CD4-positive, alpha-beta T cell treated with Interleukin-4 for 1 hour (primary cell): ENCODE measurements around the gene USP48.

ENCODE experiments used
- DNase-seq, 2 donors: peaks; one replicate each; pipeline ENCODE4 v3.0.0-alpha.2; 2020 to 2022

The USP48 gene

DNA sequence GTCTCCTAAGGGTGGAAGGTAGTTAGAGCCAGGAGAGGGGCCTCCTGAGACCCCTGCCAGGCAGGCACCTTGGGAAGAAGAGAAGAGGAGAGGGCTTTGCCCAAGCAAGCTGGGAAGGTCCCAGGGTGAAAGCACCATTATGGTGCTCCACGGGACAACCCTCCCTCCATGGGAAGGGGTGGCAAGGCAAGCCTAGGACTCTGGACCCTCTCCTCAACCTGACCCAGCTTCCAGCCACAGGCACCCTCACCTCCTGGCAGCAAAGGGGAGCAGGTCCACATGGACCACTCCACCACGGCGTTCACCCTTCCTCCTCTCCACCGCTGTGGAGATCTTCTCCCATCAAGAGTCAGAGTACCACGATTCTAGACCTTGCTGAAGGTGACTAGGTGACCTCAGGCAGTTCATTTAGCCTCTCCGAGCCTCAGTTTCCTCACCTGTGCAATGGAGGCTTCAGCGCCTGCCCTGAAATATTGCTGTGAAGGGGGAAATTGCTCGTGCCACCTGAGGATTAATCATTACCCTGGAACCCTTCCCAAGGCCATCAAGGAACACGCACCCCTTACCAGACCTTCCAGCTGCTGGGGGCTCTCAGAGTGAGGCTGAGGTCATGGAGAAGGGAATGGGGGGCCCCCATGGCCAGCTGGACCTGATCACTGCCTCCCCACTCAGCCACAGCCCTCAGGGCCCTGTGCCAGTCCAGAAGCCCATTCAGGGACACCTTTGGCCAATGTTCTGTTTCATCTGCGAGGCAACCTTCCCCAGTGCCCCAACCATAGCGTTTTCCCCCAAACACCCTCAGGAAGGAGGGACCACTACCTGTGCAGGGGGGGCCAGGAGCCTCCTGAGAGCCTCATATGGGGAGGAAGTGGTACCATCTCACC, 115.4 kb downstream of the USP48 start:
- DNase-seq, result no peak

DNA sequence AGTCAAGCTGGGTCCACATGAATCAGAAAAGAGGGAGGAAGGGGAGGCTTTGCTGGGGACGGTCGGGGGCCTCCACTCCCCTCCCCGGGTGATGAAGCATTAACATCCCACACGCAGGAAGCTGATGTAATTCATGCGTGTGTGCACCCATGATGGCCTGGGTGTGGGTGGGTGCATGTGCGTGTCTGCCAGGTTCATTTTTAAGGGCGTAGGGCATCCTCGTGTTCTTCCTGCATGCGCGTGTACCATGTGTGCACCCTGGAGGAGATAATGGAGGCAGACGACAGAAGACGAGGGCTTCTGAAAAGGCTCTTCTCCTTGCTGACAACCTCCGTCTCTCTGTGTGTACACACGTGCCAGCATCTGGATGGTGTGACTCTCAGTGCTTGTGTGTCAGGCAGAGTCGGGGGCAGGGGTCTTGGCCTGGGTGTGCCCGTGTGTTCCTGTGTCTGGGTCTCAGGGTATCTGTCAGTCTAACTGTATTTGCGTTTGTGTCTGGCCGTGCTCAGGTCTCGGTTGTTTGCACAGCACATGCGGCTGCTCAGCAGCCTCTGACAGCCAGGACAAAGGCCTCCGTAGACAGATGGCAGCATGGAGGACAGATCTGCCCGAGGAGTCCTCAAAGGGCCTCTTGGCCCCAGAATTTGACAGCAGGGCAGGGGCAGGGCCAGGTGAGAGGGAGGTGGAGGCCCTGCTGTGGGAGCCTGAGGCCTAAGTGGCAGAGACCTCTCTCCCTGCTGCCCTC, 116.2 kb downstream of the USP48 start:
- DNase-seq, result no peak

DNA sequence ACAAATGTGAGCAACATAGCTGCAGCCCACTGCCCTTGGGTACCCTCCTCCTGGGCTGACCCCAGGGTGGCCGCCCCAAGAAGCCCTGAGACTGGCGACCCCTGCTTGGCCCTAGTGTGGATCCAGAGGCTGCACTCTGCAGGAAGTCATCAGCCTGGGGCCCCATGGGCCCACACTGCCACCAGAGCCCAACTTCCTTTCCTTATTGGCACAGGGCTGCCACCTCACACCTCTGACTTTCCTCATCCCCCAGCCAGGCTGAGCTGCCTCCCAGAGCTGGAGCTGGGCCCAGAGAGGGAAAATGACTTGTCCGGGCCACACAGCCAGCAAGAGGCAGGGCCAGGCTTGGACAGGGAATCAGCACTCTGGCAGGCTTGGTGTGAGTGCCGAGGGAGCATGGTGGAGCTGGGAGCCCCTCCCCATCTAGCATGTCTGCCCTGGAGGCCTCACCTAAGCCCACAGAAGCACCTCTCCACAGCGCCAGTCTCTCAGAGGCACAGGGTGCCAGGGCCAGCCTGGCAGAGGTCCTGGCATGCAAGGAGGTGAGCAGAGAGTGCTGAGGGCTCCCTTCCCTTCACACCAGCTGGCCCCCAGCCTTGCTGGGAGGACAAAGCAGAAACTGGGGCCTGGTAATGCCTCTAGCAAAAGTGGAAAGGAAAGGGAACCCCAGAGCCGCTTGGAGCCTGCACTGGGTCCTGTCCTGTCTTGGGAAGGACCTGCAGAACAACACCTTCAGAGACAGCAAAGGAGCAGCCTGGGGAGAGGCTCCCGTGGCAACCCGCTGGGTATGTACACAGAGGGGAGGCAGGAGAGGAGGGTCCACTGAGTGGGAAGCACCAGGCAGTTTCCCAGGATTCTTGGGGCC, 117.0 kb downstream of the USP48 start:
- DNase-seq, result no peak

DNA sequence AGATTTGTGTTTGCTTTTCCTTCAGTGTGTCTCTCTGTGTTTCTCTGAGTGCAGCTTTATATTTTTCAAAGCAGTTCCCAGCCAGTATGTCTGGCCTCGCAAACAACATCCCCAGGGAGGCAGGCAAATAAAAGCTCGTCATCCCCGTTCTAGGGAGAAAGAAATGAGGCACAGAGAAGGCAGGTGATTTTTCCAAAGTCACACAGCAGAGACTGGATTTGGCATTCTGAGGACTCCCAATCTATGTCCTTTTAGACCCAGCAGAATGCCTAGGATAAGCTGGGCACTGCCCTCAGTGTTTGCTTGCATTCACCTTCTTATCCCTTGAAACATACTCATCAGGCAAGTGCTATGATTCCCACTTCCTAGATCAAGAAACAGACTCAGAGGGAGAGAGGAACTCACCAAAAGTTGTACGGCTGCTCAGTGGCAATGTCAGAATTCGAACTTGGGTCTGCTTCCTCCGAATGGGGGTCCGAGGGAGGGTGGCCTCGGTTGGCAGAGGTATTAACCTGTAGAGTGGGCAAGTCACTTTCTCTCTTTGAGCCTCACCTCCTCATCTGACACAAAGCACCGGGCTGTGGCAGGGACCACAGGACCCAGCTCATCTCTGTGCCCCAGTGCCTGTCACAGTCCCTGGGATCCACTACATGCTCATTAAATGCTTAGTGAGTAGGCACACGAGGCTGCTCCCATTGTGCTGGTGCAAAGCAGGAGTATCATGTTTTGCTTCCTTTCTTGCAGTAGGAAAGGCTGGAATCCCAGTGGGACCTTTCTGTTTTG, 118.0 kb downstream of the USP48 start:
- DNase-seq, result no peak

DNA sequence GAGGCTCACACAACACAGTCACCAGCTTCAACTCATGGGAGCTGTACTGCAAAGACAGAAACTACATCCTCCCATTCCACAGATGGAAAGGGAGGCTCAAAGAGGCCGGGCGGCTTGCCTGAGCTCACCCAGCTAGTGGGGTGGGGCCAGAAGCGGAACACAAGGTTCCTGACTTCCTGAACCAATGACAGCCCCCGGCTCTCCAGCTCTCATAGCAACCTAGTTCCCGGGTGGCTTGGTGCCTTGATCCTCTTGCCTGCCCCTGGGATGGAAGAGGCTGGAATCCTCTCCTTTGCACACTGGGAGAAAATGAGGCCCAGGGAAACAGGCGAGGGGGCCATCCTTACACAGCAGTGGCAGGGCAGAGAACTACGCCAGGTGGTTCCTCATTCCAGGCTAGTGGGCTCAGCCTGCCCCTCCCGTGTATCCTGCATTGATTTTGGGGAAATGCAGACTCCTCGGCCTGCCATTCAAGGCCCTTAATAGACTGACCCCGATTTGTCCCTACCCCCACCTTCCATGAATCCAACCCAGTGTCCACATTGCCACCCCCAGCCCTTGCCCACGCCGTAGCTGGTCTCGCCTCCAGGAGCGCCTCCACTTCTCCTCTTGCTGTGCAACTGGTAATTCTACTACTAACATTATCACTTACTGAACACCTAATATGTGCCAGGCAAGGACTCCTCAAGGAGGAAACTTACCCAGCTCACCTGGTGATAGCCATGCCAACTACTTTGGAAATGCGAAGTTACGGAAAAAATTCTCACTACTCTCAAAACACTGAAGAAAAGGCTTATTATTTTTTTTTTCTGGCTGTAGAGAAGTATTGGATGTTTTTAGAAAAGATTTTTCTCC, 118.8 kb downstream of the USP48 start:
- no peak for DNase-seq

DNA sequence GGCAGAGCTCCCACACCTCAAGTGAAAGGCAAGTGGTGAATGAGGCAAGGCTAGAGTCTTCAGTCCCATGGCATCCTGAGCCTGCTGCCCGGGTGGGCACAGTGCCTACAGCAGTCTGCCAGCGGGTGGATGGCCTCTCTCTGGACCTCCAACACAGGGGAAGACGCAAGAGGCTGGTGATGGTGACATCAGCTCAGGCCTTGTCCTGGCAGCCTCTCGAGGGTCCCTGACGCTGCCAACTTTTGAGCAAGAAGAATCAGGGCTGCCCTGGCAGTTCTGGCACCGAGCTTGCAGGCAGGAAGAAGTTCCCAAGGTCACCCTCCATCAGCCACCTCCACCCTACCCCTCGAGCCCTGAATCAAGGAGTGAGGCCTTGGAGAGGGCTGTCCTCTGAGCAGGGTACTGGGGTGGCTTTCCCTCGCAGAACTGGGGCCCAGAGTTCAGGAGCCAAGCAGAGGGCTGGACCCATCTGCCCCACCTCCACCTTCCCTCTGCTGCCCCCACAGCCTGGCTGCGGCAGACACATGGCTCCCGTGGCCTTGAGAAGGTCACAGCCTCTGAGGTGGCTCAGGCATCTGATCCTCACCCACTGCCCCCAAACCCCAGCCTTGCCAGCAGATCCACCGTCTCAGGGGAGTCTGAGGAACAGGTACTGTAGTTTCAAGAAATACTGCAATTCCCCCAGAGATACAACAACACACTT, 119.5 kb downstream of the USP48 start:
- no peak for DNase-seq

DNA sequence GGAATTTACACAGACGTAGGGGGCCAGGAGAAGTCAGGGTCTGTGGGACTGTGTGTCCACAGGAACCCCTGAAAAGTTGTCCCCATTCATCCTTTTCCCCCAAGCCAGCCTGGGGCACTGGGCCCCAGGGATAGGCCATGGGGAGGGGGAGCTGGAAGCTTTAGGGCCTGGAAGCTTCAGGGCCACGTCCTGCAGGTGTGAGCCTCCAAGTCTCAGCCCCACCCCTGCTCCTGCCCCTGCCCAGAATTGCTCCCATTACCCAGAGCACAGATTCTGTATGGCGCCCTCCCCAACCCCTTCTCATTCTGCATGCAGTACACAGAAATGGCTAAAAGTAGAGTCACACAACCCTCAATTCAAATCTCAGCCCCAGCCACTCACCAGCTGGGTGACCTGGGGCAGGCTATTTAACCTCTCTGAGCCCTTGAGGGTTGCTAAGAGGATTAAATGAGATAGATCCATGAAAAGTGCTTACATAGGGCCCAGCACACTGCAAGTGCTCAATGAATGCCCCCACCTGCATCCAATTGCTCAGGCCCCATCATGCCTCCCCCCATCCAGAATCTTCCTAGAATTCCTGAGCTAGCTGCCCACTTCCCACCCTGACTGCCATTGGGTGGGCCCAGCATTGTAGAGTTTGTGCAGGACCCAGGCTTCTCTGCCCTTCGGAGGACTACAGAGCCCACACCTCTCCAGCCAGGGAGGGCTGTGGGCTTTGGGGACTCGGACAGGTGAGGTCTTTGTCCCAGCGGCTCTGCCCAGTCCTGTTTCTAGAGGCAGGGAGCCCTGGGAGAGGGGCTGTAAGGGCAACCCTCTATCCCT, 120.3 kb downstream of the USP48 start:
- DNase-seq, result no peak

DNA sequence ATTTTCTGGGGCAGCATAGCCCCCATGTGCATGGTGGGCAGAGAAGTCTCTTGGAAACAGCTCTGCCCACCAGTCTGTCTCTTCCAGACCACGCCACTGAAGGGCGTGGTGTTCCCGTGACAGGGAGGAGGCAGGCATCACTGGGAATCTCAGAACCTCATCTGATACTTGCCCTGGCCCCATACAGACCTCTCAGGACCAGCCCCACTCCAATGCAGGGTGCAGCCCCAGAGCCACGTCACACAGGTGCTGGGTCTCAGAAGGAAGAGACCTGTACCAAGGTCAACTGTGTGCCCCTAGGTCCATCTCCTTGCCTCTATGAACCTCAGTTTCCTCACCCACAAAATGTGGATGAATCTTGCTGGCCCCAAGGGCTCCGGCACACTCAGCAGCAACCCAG, 121.1 kb downstream of the USP48 start:
- no peak for DNase-seq

DNA sequence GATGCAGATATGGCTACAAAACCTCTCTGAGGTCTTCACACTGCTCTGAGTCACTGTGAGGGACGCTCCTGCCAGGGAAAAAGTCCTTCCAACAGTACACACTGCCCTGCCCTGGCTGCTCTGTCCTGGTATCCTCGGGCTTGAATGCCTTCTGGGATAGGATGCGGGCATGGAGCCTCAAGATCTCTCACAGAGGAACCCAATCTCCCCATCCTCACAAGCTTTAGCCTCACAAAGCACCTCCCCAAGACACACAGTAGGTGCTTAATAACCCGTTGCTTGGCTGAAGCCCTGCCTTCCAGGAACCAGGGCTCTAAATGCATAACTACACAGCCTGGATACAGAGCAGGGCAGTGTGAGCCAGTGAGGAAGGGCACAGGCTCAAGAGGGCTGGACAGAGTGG, 123.0 kb downstream of the USP48 start:
- DNase-seq, result no peak

DNA sequence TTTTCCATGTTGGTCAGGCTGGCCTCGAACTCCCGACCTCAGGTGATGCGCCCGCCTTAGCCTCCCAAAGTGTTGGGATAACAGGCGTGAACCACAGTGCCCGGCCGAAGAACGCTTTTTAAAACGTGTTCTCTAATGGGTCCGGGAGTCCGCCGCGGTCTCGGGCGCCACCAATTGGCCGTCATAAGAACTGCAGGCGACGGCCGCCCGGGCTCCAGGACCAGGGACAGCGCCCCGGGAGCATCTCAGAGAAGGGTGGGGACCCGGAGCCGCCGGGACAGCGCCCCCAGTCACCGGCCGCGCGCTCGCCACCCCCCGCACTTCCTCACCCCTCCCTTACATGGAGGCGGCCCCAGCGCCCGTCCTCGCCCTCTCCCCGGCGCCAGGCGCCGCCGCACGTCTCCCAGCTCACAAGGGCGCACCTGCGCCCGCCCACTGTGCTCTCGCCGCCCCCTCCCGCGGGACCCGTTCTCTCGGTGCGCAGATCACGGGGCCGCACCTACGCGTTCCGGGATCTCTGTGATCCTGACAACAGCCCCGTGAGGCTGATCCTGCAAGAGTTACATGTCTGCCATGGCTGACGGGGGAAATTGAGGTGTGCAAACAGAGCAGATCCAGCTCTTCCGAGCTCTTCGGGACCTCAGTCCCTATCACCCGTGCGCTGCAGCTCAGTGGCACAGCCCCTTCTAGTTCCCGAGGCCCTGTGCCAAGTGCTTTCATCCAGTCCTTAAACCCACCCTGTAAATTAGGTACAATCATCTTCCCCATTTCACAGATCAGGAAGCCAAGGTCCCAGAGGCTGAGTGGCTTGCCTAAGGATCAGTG, 123.6 kb downstream of the USP48 start:
- peak; percentile 77 to 86 for DNase-seq

DNA sequence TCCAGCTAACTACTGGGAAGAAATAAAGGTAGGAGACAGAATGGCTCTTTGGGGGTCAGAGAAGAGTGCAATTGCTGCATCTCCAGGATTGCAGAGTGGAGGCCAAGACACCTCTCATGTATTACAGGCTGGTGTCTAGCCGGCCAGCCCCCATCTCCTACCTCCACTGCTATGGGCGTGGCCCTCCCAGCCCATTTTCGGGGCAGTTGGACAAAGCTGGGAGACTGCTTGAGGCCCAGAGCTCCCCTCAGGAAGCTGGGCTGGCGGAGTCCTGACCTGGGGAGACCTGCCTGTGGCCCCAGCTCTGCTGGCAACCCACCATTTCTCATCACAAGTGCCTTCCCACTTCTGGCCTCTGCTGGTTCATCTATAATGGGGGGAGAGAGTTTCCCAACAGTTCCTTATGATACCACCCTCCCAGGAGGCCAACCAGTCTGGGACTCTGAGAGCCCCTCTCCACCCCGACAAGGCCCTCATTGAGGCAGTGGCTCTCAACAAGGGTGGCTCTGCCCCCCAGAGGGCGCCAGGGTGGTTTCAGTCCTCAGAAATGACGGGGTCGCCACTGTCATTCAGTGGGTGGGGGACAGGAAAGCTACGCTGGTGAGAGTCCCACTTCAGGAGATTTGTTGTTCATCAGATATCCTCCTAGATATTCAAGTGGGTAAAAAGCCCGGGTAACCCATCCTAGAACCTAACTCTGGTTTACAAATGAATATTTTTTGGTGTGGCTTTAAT, 125.3 kb downstream of the USP48 start:
- DNase-seq, result no peak

DNA sequence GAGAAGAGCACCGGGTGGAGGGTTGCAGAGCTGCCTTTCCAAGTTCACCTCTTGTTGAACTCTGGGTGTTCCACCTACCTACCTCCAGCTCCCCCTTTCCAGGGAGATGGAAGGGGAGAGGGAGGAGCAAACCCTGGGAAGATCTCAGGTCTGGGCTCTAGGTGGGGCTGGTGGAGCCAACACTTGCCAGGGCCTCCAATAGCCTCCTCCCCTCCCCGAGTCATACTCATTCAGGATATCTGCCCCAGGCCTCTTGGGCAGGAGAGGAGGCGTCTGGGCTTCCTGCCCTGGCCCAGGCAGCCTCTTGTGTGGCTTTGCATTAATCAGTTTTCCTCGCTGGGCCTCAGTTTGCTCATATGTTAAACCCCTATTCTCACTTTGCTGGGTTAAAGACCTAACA, 127.2 kb downstream of the USP48 start:
- no peak for DNase-seq

DNA sequence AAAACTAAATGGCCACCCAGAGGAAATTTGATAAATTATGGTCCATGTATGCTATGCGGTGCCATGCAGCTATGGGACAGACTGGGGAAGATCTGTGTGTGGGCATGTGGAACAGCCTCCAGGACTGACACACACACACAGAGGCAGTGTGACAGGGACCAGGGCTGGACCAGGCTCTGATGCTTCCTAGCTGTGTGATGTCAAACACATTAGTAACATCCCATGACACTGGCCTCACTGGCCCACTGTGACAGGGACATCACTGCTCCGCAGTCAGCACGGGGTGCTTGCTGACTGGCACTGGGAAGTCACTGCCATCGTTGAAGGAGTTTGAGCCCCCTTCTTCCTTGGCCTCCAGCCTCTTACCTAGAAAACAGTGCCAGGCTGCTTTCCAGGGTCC, 127.7 kb downstream of the USP48 start:
- DNase-seq, result no peak

DNA sequence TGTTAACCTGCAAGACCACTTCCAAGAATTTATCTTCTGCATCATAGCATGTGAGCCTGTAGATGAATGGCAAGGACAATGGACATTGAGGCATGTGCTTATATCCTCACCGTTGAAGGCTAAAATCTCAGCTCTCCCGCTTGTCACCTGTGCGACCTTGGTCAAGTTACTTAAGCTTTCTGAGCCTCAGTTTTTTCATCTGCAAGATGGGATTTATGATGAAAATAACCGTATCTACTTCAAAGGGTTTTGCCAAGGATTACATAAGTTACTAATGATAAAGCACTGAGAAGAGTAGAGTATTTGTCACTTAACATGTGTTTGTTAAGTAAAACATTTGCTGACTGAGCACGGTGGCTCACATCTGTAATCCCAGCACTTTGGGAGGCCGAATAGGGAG, 128.7 kb downstream of the USP48 start:
- DNase-seq, result no peak

DNA sequence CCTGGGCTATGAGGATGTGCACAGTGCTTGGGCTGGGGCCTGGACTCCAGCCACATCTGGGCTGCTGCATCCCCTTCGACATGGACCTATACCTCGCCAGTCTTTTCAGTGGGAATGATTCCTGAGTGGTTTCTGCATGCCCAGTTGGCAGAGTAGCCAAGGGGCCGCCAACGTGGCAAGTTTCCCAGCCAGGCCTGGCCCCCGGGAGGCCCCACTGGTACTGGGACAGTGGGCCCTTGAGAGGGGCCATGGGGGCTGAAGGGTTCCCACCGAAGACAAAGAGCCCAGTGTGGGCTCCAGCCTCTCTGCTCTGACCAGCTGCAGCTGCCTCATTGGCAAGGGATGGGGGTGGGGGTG, 129.2 kb downstream of the USP48 start:
- no peak for DNase-seq

DNA sequence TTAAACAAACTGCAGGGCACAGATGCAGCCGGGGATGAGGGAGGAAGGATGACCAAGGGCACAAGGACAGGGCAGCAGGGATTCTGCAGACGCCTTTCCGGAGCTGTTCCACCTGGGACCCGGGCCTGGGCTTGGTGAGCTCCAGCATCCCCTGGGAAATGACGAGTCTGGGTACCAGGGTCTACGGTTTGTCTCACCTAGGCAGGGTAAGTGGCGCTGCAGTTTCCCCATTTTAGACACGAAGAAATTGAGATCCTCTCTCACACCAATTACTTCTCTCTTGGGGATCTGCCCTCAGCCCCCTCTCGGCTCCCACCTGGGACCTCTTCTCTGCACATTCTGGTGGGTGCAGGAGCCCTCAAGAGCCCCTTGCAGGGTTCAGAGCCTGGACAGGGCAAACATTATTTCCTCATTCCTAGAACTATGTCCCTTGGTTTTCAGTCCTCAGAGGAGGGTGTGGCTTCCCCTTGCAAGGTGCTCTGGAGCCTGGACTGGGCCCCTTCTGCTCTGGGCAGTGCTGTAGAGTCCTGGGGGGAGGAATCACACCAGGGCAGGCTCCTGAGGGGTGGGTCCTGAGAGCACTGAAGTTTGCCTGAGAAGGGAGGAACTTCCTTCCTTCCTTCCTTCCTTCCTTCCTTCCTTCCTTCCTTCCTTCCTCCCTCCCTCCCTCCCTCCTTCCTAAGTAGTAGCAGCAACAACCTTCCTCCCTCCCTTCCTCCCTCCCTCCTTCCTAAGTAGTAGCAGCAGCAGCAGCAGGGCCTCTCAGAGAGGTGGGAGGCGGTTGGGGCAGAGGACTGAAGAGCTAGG, 129.8 kb downstream of the USP48 start:
- no peak for DNase-seq
